GM19455 (cell line): ENCODE measurements around the gene RBMY1J.
"Not testable (repeated sequence)": the region's sequence is repeated elsewhere in the genome, so short reads cannot be mapped to it uniquely, and the experiment has no call there.

Experiments
- ATAC-seq: cut with Tn5 transposase; IDR thresholded peaks from one replicate; pipeline ENCODE4 v1.9.1; 2021; ENCODE audit not compliant: unreplicated experiment

RBMY1J gene

GRCh38 chrY:22403110-22403509 is at the start of gene RBMY1J:
RBMY1J (plus strand) TSS chrY:22403410; CDS start chrY:22405448, 2,038 bp downstream.
- ATAC-seq = not testable (repeated sequence)

- ATAC-seq = no peak
Measured at GRCh38 chrY:22367416-22367815, 35.8 kb upstream of the RBMY1J start.

- no peak for ATAC-seq
Measured at GRCh38 chrY:22370623-22371022, 32.6 kb upstream of the RBMY1J start.

- no peak for ATAC-seq
Measured at GRCh38 chrY:22373494-22373893, 29.7 kb upstream of the RBMY1J start.

- ATAC-seq = not testable (repeated sequence)
Measured at GRCh38 chrY:22444718-22445396, 41.6 kb downstream of the RBMY1J start.

- not testable (repeated sequence) for ATAC-seq
Measured at GRCh38 chrY:22455522-22455921, 52.3 kb downstream of the RBMY1J start.

GRCh38 chrY:22461962-22462361 is 58.8 kb downstream of the RBMY1J start:
- not testable (repeated sequence) for ATAC-seq
